Right lobe of liver (tissue), 6 donors: ENCODE measurements around the gene BCAN. TPM values are rescaled to one million over a fixed set of nuclear protein-coding genes. Genes with fewer than 3 reads are reported as not detected.

Source experiments
- ATAC-seq, 4 donors: fragments of 200-7000 bp; cut with Tn5 transposase; one replicate each; pipeline ENCODE4 v1.9.1; 2020; ENCODE audit warnings: mild to moderate bottlenecking in 4 of 4, moderate library complexity in 4 of 4
- DNase-seq, 3 donors: peaks; one replicate each; pipeline ENCODE4 v3.0.0-alpha.2; 2020
- H3K27ac ChIP-seq, 3 donors: fragments of 200-600 bp; one replicate each; pipeline ENCODE4 v1.8.0; 2022
- H3K27me3 ChIP-seq, 2 donors: fragments of 200-600 bp; one replicate each; pipeline ENCODE4 v1.8.0; 2022
- H3K36me3 ChIP-seq, 4 donors: fragments of 200-600 bp; sonication (generic) in 1 of 4; one replicate each; pipeline versions ENCODE4 v1.5.1 to v1.8.0; 2017 to 2022; ENCODE audit warnings: control low read depth in 1 of 4
- H3K4me1 ChIP-seq, 4 donors: fragments of 200-600 bp; sonication (generic) in 1 of 4; one replicate each; pipeline versions ENCODE4 v1.5.1 to v1.8.0; 2017 to 2022; ENCODE audit warnings: control low read depth in 1 of 4
- H3K4me3 ChIP-seq, 3 donors: fragments of 200-600 bp; one replicate each; pipeline ENCODE4 v1.8.0; 2022
- H3K9me3 ChIP-seq, 4 donors: fragments of 200-600 bp; sonication (generic) in 1 of 4; one replicate each; pipeline versions ENCODE4 v1.5.1 to v1.8.0; 2017 to 2022; ENCODE audit warnings: control low read depth in 1 of 4
- CTCF ChIP-seq, 4 donors: fragments of 200-600 bp in 3 of 4; fragments of 450-650 bp in 1 of 4; IDR thresholded peaks; one replicate each; pipeline versions ENCODE4 v1.5.1 to v1.8.0; 2016 to 2022; ENCODE audit warnings: antibody characterized with exemption in 4 of 4, mild to moderate bottlenecking in 2 of 4
- POLR2A ChIP-seq: fragments of 450-650 bp; IDR thresholded peaks from one replicate; pipeline ENCODE4 v1.6.1; 2017; ENCODE audit warnings: antibody characterized with exemption, mild to moderate bottlenecking
- WGBS: methylation state at CpG from one replicate; pipeline ENCODE4 v1.1.6; 2018; ENCODE audit warnings: low coverage, low lambda C conversion rate; ENCODE audit not compliant: insufficient coverage; ENCODE audit errors: missing lambda C conversion rate; 5-methylcytosine and 5-hydroxymethylcytosine counted together
- intact Hi-C, 2 donors: fragments of 100-400 bp; cut with DNase I; formaldehyde crosslinking; loops; one replicate each; pipeline versions ENCODE4 v1.11.2 to v1.14.1; 2022
- total RNA-seq, 6 experiments: library from RNA; depleted of rRNA in 2 of 6; stranded (reverse); fragments of >200 nt in 2 of 6; fragmentation: NEBNext Ultra II Directional in 3 of 6; extraction: Animal tissue kit (Norgen Biotek cat#: 25700) in 3 of 6; gene quantifications; one replicate each; pipeline versions ENCODE4 v1.1.0 to v1.2.4, GENCODE V29; 2016 to 2023
- donor health status: DM: no; HTN: yes; CAD: no.
- donor health status: DM: no; HTN: no; CAD: no.
- donor health status: DM: no; HTN: no; CAD: no.
- donor health status: DM: no; HTN: yes; CAD: no.
- donor health status: DM: no; HTN: yes; CAD: no.

The BCAN gene
- total RNA-seq, 6 experiments from 2014 or later, result not detected

- no peak overlapping the region for H3K4me3 ChIP-seq
- ATAC-seq (no peak), DNase-seq (no peak)
- intact Hi-C loops, result no loop called here
- TF ChIP-seq CTCF (IDR thresholded peaks at IDR 0.05), result no peak
- TF ChIP-seq POLR2A, result no peak
- H3K9me3 ChIP-seq, result no peaks in the 10 kb centered on the region
- no peak overlapping the region for H3K27ac ChIP-seq
- 50% methylated on average over 2 of the region's 10 CpGs for WGBS
- H3K27me3 ChIP-seq, result no peaks in the 10 kb centered on the region
- H3K36me3 ChIP-seq, result no peaks in the 10 kb centered on the region
- H3K4me1 ChIP-seq, result no peaks in the 10 kb centered on the region
Measured at GRCh38 chr1:156648496-156648895, 6.6 kb downstream of the BCAN start.

- Histone ChIP-seq H3K4me1 (no peaks in the 10 kb centered on the region), H3K9me3 (no peaks in the 10 kb centered on the region), H3K27me3 (no peaks in the 10 kb centered on the region), H3K4me3 (no peak overlapping the region), H3K36me3 (no peaks in the 10 kb centered on the region), H3K27ac (no peak overlapping the region)
- WGBS, result 4% methylated on average over 2 of the region's 2 CpGs
- TF ChIP-seq POLR2A (no peak), CTCF (IDR thresholded peaks at IDR 0.05) (no peak)
- ATAC-seq (no peak), DNase-seq (no peak)
- intact Hi-C loops, result no loop called here
Measured at GRCh38 chr1:156648951-156649350, 7.0 kb downstream of the BCAN start.

GRCh38 chr1:156652131-156652991 is 10.4 kb downstream of the BCAN start:
- no peak for TF ChIP-seq CTCF (IDR thresholded peaks at IDR 0.05)
- TF ChIP-seq POLR2A, result no peak
- WGBS, result 17% methylated on average over 7 of the region's 16 CpGs
- Histone ChIP-seq H3K36me3 (no peaks in the 10 kb centered on the region), H3K4me3 (no peak overlapping the region), H3K27ac (no peak overlapping the region), H3K4me1 (peaks cover 0 to 3% (median 0%) of the 10 kb centered on the region in 4 donors), H3K9me3 (no peaks in the 10 kb centered on the region), H3K27me3 (no peaks in the 10 kb centered on the region)
- ATAC-seq, result peak in 1 of 4 donors; percentile 24
- intact Hi-C loops, result no loop called here
- no peak for DNase-seq

DNA sequence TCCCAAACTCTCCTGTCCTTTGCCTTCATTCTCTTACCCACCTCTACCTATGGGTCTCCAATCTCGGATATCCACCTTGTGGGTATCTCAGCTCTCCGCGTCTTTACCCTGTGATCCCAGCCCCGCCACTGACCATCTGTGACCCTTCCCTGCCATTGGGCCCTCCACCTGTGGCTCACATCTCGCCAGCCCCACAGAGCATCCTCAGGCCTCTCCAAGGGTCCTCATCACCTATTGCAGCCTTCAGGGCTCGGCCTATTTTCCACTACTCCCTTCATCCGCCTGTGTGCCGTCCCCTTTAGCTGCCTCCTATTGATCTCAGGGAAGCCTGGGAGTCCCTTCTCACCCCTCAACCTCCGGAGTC is 11.1 kb downstream of the BCAN start:
- no peaks in the 10 kb centered on the region for H3K9me3 ChIP-seq
- intact Hi-C loops, result no loop called here
- 72% methylated on average over 9 of the region's 9 CpGs for WGBS
- peaks cover 0 to 3% (median 0%) of the 10 kb centered on the region in 4 donors for H3K4me1 ChIP-seq
- TF ChIP-seq POLR2A, result no peak
- no peak for TF ChIP-seq CTCF (IDR thresholded peaks at IDR 0.05)
- H3K36me3 ChIP-seq, result no peaks in the 10 kb centered on the region
- no peak overlapping the region for H3K27ac ChIP-seq
- DNase-seq (no peak), ATAC-seq (no peak)
- H3K27me3 ChIP-seq, result no peaks in the 10 kb centered on the region
- H3K4me3 ChIP-seq, result no peak overlapping the region
